Measurements from ENCODE around the gene GRIN3A.

GRIN3A gene

DNA sequence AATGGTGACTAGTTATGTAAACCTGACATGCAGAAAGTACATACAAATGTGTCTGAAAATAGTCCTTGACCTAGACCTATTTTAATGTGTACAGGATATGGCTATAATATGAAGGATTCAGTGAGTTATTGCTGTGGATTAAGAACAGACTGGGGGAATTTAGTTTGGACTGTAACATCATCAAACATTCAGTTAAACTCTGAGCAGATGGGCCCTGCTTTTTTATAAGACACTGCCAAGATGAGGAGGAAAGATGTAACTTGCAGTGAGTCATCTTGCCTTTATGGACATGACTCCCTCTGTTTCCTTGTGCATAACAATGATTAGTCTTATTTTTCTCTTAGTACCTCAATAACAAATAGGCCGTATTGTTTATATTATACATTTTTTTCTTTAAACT lies 155.9 kb downstream of the GRIN3A start:
- TF ChIP-seq, protein P1, sequence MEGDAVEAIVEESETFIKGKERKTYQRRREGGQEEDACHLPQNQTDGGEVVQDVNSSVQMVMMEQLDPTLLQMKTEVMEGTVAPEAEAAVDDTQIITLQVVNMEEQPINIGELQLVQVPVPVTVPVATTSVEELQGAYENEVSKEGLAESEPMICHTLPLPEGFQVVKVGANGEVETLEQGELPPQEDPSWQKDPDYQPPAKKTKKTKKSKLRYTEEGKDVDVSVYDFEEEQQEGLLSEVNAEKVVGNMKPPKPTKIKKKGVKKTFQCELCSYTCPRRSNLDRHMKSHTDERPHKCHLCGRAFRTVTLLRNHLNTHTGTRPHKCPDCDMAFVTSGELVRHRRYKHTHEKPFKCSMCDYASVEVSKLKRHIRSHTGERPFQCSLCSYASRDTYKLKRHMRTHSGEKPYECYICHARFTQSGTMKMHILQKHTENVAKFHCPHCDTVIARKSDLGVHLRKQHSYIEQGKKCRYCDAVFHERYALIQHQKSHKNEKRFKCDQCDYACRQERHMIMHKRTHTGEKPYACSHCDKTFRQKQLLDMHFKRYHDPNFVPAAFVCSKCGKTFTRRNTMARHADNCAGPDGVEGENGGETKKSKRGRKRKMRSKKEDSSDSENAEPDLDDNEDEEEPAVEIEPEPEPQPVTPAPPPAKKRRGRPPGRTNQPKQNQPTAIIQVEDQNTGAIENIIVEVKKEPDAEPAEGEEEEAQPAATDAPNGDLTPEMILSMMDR (conservative IDR thresholded peaks at IDR 0.05; ENCODE audit: low read length), result no peak
- H3K4me3 ChIP-seq (ENCODE audit: low read length), result no peak overlapping the region
- DNase-seq (ENCODE audit: low read depth), result peak; percentile 85

DNA sequence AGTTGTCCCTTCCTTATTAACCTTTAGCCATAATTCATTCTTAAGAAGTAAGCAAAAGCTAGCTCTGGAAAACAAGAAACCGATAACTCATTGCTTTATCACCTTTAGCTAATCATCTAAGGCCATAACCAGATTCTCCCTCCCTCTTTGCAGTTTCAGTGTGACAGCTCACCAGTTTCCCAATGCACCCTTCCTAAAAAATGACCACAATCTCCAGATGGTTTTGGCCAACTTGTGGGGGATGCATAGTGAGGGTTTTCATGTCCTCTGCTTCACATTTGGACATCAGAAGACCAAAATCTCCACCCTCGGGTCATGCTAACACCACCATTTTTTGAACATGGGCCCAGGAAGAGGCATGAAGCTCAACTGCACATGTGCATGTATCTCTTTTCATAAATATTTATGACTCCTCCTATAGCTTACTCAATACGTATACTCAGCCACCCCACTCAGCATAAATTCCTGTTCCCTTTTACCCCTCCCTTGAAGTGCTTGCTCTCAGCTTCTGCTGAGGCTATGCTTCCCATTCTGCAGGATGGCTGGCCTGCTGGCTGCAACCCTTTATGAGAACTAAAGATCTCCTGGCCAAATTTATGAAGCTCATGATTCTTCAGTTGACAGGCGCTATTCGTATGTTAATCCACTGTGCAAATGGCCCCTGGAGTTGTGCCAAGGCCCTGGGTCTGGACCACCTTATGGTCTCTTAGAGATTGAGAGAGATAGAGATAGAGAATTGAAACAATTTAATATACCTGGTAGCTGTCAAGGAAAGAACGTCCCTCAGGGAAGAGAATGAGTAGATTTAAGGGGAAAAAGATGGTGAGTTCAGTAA lies 158.5 kb downstream of the GRIN3A start:
- no peak for DNase-seq (ENCODE audit: low read depth)
- TF ChIP-seq, protein P1 (conservative IDR thresholded peaks at IDR 0.05; ENCODE audit: low read length), result no peak
- H3K4me3 ChIP-seq (ENCODE audit: low read length), result no peak overlapping the region

DNA sequence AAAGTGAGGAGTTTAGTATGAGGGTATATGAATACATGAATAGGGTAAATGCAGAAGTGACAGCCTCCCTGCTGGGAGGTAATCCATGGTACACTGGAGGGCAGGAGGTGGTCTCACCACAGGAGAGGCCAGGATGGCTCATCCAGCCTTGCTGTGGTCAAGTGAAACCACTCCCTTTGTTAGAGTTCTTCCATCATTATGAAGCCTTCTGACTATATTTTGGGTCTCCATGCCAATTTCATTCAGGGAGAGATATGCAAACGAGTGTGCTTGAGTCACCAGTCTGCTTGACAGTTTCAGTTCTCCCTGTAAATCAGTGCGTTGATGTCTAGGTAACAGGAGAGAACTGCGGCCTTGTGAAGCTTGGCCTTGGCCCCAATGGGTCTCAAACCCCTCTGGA lies 160.1 kb downstream of the GRIN3A start:
- no peak for DNase-seq (ENCODE audit: low read depth)
- TF ChIP-seq, protein P1 (conservative IDR thresholded peaks at IDR 0.05; ENCODE audit: low read length), result no peak
- no peak overlapping the region for H3K4me3 ChIP-seq (ENCODE audit: low read length)

DNA sequence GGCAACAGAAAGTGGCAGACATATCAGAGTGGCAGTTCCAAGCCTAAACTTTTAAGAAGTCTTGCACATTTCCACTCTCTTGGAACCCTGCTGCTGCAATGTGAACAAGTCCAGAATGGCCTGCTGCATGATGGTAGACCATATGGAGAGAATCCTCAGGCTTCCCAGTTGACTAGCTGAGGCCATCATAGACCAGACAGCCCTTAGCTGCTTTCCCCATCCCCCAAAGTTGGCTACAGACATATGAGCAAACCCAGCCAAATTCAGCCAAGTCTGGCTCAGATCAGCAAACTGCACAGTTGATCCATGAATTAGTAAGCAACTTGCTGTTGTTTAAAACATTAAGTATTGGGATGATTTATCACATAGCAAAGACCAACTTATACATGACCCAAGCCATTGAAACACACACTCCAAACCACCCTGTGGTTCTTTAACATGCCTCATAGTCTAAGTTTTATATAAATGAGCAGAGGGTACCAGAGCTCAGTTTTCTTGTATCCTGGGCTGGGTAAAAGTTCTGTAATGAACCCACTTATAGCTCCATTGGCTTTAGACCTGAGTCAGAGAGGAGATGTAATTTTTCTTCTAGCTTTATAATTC lies 163.6 kb downstream of the GRIN3A start:
- TF ChIP-seq, protein P1 (conservative IDR thresholded peaks at IDR 0.05; ENCODE audit: low read length), result no peak
- DNase-seq (ENCODE audit: low read depth), result no peak
- no peak overlapping the region for H3K4me3 ChIP-seq (ENCODE audit: low read length)

DNA sequence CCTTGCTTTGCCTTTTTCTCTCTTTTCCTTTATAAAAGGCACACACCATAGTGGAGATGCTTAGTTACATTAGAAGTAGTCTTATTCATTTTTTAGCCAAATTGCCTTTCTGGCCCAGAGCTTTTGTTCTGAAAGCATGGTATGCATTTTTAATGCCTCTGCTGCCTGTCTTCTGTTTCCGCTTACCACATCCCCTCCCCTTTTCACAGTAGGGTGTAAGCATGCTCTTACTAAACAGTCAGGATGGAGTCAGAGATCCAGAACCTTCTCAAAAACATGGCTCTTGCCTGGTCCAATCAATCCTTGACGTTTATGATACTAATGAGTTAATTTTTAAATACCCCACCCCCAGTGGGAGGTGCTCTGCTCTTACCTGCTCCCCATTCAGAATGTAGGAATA lies 166.1 kb downstream of the GRIN3A start:
- H3K4me3 ChIP-seq (ENCODE audit: low read length), result no peak overlapping the region
- no peak for DNase-seq (ENCODE audit: low read depth)
- TF ChIP-seq, protein P1 (conservative IDR thresholded peaks at IDR 0.05; ENCODE audit: low read length), result no peak

DNA sequence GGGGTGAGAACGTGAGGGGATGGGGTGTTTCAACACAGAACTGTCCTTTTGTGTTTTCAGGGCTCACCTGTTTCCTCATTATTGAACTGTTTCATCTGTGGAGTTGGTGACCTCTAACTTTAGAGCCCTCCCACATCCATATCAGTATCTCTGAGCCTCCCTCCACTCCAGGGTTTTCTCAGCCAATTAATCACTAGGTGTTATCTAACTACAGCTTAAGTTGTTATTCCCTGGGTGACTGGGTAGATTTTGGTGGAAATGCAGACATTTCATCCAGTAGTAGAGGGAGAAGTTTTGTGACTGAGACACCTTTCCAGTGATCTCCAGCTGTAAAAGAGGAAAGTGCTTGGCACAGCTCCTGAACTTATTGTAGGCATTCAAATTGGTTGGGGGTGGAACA lies 167.3 kb downstream of the GRIN3A start:
- TF ChIP-seq, protein P1 (conservative IDR thresholded peaks at IDR 0.05; ENCODE audit: low read length), result no peak
- no peak for DNase-seq (ENCODE audit: low read depth)
- H3K4me3 ChIP-seq (ENCODE audit: low read length), result no peak overlapping the region
